GM21447 (cell line): Measurements from ENCODE around the gene MIA.
A peak's percentile ranks its signal among the peaks of the same experiment; 100 is the strongest.
"Not testable (repeated sequence)": the region's sequence is repeated elsewhere in the genome, so short reads cannot be mapped to it uniquely, and the experiment has no call there.

Experiments used
- ATAC-seq: cut with Tn5 transposase; IDR thresholded peaks from one replicate; pipeline ENCODE4 v1.9.1; 2021; ENCODE audit not compliant: unreplicated experiment

MIA gene

DNA sequence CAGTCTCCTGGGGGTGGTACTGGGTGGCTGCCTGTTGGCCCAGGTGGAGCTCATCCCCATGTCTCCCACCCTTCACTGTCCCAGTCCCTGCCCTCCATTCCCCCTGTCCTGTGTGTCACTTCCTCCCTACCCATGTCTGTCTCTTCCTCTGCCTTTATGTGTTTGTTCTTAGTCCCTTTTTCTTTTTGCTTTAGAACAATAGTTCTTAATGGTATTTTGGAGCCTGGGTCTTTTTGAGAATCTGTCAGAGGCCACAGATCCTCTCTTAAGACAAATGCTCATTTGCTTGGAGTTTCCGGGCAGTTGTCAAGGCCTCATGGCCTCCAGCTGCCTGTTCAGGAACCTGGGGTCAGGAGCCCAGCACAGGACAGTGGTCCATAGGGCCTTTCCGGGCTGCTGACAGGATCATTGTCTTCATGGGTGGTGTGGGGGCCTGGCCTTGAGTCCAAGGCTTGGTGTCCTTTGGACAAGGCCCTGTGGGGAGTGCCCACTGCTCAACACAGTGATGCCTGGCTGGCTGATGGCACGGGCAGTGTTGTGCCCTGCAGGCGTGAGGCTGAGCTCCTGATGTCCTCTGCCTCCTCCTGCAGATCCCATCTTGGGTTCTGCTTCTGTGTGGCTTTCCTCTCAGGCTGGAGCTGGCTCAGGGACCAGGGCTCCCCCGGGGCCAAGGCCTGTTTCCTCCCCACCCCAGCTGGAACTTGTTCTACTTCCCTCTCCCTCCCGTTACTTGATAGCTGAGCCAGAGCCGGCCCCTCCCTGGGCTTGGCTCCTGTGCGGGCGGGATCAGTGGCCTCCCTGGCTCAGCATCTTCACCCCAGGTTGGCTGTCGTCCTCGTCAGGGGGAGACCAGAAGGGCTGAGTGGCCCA is 27.2 kb downstream of the MIA start:
- no peak for ATAC-seq

- ATAC-seq: no peak
These were observed 28.0 kb downstream of the MIA start for GRCh38 chr19:40803170-40803856.

DNA sequence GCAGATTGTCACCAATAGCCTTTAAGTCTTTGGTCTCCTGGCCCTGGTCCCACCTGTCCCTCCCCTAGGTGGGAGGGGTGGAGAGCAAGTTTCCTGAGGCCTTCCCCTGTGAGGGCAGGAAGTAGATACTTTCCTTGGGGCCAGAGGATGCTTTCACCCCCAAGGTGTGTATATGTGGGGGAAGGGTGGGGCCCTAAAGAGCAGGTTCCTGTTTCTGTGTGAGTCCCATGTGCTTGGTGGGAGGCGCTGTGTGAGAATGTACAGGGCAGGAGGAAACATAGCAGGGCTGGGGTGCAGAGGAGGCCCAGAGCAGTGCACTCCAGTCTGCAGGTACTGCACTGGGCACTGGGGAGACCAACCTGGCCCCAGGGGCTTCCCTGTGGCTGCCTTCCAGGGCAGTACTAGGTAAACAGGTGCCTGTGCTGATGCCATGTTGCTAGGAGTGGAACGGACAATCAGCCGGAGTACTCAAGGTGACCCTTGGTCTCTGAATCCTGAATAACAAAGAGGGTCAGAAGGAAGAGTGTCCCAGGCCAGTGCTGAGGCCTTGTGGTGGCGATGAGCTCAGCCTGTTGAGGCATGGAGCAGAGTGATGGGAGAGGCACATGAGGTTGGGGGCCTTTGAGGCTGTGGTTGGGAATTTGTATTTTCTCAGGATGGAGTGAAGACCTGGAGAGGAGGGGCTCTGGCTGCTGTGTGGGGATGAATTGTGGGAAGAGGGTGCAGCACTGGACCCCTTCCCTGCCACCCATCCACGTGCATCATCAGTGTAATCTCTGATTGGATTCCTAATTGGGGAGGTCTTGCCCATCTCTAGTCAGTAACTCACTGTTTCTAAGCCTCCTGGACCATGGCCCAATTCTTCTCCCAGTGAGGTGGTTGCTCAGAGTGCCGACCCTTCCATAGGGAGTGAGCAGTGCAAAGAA is 28.8 kb downstream of the MIA start:
- ATAC-seq: peak; percentile 31

DNA sequence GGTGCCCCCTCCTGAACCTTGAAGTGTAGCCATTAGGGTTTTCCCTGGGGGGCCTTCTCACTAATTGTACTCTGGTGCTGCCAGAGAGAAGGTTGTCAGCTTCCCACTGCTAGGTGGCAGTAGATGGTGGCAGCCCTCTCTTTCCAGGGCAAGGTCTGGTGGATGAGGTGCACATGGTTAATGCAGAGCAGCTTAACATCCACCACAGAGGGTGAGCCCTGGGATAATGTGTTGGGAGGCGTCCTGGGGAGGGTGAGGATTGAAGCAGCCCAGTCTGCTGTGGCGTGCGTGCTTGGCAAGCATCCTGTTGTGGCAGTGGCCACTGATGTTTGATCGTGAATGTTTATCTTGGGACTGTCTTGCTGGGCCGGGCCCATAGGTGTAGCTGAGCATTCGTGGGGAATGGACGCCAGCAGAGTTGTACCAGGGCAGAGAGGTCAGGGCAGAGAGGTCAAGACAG is 29.5 kb downstream of the MIA start:
- no peak for ATAC-seq

DNA sequence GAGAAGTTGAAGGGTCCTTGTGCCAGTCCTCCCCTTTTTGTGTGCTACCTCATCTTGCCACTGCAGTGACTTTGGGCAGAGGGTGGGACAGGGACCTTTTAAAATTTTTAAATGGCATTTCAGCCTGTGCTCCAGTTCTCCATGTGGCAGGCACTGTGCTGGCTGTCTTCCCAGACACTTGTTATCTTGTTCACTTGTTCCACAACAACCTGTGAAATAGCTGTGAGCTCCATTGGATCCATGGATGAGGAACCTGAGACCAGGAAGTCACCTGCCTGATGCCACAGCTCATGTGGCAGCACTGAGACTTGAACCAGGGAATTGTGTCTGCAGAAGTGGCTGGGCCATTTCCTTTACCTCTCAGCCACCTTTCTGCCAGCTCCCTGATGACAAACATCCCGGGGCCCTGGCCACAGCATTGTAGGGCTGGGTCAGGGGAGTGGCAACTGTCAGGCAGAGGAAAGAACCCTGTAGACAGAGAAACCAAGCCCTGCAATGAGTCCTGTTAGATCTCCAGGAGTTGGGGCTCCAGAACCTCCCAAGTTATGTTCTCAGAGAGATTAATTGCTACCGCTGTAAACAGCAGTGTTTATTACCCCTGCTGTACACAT is 30.0 kb downstream of the MIA start:
- no peak for ATAC-seq

DNA sequence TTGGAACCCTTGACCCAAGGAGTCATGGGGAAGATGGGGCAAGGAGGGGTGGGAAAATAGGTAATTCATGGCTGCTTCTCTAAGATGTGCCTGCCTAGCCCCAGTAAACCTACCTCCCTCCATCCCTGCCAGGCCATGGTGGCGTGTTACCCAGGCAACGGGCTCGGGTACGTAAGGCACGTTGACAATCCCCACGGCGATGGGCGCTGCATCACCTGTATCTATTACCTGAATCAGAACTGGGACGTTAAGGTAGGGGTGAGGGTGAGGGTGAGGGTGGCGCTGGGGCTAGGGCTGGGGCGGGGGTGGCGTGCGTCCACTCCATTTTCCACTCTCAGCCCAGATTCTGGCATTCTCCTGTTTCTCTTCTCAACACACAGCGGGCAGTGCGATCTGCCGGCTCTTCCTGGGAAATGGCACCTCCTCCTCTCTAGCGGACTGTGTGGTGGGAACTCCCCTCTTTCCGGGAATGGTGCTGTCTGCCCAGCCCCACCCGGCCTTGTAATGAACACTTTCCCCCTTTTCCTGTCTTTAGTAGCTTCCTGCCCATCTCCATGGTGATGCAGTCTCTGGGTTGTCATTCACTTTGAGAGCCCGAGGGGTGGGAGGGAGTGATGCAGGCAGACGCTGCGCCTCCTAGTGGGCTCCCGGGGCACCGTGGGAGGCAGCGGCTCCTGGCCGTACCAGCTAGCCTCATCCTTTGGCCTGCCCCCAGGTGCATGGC is 31.3 kb downstream of the MIA start:
- ATAC-seq: no peak

DNA sequence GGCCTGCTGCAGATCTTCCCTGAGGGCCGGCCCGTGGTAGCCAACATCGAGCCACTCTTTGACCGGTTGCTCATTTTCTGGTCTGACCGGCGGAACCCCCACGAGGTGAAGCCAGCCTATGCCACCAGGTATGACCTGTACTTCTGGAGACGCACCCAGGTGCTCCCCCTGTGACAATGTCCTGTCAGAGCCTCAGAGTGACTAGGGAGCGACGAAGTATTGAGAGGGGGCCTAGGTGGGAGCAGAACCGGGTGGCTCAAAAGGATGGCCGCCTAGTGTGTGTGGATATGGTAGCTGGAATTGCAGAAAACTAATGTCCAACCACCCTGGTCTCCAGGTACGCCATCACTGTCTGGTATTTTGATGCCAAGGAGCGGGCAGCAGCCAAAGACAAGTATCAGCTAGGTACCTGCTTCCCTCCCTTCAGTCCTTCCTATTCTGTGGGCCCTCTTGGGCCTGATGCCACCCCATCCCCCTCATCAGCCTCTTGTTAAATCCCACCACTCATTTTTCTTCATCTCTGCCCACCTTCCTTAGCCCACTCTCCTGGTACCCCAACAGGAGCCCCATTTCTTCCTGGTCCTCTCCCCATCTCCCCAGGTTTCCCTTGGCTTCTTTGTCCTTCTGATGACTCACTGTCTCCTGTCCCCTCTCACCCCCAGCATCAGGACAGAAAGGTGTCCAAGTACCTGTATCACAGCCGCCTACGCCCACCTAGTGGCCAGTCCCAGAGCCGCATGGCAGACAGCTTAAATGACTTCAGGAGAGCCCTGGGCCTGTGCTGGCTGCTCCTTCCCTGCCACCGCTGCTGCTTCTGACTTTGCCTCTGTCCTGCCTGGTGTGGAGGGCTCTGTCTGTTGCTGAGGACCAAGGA is 32.1 kb downstream of the MIA start:
- ATAC-seq: no peak

DNA sequence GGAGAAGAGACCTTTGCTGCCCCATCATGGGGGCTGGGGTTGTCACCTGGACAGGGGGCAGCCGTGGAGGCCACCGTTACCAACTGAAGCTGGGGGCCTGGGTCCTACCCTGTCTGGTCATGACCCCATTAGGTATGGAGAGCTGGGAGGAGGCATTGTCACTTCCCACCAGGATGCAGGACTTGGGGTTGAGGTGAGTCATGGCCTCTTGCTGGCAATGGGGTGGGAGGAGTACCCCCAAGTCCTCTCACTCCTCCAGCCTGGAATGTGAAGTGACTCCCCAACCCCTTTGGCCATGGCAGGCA is 32.7 kb downstream of the MIA start:
- no peak for ATAC-seq

- ATAC-seq: no peak
These were observed 33.2 kb downstream of the MIA start for GRCh38 chr19:40808497-40808896.

GRCh38 chr19:40809358-40810086 is 34.2 kb downstream of the MIA start:
- no peak for ATAC-seq

- ATAC-seq: no peak
These were observed 34.8 kb downstream of the MIA start for GRCh38 chr19:40810160-40810559.

GRCh38 chr19:40810649-40811408 is 35.5 kb downstream of the MIA start:
- not testable (repeated sequence) for ATAC-seq

DNA sequence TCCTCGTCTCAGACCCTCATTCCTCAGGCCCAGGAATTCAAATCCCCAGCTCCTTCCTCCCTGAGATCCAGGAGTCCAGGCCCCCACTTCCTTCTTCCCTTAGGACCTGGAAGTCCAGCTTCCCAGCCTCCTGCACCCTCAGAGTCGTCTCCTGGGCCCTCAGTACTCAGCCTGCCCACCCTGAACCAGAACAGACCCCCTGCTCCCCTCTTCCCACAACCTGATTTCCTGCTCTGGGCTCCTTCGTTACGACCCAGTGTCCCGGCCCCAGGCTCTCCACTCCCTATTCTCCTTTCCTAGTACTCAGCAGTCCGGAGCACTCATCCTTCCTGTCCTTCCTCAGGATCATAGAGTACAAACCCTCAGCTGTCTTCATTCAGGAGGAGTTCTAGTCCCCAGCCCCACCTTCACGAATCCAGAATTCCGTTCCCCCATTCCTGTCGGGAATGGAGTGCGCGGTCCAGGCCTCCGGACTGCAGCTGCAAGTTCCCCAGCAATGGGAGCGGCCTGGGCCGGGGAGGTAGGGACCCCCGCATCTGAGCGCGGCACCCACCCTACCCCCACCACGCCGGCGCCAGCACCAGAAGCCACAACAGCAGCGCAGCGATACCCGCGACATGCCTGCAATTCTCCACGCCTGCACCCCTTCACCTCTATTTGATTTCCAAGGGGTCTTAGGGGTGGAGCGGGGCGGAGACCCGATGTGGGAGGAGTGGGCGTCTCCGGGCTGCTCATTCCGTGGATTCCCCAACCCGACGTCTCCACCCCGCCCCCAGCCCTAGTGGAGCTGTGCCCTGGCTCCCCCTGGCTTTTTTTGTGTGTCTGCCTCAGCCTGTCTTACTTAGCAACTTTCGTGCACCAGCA is 36.4 kb downstream of the MIA start:
- no peak for ATAC-seq

- ATAC-seq: not testable (repeated sequence)
These were observed 37.2 kb downstream of the MIA start for GRCh38 chr19:40812571-40812970.

DNA sequence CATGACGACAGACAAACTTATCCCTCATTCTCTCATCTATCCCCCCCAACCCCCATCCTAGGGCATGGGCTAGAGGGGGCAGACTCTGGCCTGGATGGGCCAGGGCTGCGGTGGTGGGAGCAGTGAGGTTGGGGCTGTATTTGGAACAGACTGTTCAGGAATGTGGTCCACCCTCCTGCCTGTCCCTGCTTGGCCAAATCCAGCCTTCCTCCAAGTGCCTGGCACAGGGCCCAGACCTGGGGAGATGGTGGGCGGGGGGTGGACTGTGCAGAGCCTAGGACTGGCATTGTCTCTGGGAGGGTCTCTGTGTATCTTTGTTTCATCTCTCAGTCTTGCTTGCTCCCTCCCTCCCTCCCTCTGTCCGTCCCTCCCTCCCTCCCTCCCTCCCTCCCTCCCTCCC is 37.9 kb downstream of the MIA start:
- no peak for ATAC-seq

DNA sequence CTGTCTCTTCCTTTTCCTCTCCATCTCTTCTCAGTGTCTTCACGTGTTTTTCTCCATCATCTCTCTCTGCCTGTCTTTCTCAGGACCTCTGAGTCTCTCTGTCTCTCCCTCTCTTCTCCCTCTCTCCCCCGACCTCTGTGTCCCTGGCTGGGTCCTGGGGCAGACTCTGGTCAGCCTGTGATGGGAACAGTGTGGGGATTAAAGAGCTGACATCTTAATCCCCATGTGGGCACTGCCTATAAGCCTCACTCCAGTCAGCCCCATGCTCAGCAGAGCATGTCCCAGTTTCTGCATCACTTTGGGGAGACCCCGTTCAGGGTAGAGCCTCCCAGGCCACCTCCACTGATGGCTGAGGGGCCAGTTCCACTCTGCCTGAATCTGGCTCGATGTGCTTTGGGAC is 39.9 kb downstream of the MIA start:
- no peak for ATAC-seq
